HG03095 (cell line): ENCODE data around the gene KCNIP1.
"Not testable (repeated sequence)": the region's sequence is repeated elsewhere in the genome, so short reads cannot be mapped to it uniquely, and the experiment has no call there.

Source experiments
- ATAC-seq: cut with Tn5 transposase; IDR thresholded peaks from one replicate; pipeline ENCODE4 v1.9.1; 2021; ENCODE audit warnings: moderate library complexity; ENCODE audit not compliant: unreplicated experiment

KCNIP1 gene

DNA sequence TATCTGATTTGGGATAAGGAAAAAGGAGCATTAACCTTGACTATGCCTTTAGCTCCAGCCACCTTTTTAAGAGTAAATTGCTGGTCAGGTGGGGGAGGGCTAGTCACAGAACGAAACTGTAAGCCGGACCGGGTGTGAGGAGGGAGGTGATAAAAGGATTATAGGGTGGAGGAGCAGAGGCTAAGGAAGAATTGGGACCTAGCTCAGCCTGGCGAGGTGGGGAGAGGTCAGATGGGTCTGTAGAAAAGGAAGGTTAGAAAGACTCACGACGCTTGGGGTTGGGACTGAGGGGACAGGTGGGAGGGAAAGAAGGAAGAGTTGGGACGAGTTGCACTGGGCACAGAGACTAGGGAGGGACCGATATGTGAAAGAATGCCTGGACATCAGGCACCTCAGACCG lies 262.0 kb downstream of the KCNIP1 start:
- not testable (repeated sequence) for ATAC-seq

DNA sequence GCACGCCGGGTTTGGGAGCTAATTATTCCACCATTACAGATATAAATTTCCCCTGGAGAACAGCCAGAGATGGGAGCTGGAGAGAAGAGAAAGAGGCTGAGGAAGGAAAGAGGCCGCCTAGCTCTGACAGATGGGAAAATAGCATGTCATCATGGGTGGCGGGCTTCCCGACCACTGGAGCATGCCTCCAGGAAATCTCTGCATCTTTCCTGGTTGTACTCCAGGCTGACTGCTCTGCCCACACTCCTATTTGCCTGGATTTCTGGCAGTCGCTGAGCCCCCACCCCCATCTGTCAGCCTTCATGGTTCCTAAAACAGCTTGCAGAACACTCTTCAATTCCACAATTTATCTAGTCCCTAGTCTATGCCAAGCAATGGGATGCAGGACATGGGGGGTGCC lies 265.4 kb downstream of the KCNIP1 start:
- ATAC-seq: no peak

- no peak for ATAC-seq
These were observed 266.1 kb downstream of the KCNIP1 start for GRCh38 chr5:170769898-170770416.

GRCh38 chr5:170771496-170771895 lies 267.7 kb downstream of the KCNIP1 start:
- no peak for ATAC-seq

GRCh38 chr5:170773024-170773985 lies 269.5 kb downstream of the KCNIP1 start:
- no peak for ATAC-seq

DNA sequence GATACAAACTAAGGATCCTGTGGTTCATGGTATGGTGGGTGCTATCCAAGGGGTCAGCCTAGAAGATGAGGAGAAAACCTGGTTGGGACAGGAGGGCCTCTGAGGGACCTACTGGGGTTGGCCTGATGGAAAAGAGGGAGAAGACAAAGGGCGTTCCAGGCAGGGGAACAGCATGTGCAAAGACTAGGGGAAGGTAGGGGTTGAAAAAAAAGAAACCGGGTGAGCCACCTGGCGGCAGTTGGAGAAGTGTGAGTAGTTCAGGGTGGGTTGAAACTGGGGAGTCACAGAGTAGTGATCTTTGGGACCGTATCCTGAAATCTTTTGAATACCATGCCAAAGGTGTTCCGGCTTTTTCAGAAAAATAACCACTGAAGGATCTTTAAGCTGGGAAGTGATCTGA lies 271.0 kb downstream of the KCNIP1 start:
- ATAC-seq: no peak

GRCh38 chr5:170781946-170782345 lies 278.1 kb downstream of the KCNIP1 start:
- no peak for ATAC-seq

DNA sequence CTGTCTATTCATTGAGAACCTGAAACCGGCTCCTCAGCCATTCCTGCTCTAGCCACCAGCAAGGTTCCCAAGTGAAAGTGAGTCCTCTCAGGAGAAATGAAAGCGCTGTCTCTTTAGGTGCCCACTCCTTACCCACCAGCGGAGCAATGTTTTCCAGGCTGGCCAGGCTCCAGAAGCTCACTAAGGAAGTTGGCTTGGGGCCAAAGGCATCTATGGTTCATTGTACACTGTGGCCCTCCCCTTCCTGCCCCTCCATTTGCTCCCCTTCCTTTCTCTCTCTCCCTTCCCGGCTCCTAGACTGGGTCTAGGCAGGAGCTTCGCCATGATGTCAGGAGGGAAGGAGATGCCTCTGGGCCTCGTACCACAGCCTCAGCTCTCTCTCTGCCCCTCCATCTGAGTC lies 278.6 kb downstream of the KCNIP1 start:
- ATAC-seq: no peak

- no peak for ATAC-seq
These were observed 279.9 kb downstream of the KCNIP1 start, which contains the start of gene GABRP for GRCh38 chr5:170783498-170784247. Gene GABRP, plus strand, starts transcription at chr5:170783725. Its CDS starts 4,891 bp downstream, at chr5:170788616.

DNA sequence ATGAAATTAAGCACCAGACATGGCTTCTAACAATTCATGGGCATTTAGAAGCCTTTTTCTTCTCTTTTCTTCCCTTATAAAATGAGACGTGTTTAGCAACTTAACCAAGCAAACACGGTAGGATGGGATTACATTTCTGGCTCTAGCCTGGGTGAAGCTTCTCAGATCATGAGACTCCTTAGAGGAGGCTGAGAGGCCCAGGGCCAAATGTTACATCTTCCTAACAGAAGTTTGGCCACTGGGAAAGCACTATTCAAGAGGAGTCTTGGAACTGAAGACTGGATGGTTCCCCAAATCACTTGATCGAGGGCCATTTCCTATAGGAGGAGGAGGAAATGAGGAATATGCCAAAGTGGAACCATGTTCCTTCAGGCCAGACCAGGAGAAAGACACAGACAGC lies 281.6 kb downstream of the KCNIP1 start:
- ATAC-seq: no peak
